Measurements from ENCODE around the gene SYNDIG1.

Gene SYNDIG1

GRCh38 chr20:24664266-24664986 lies 195.0 kb downstream of the SYNDIG1 start:
- DNase-seq: no peak

GRCh38 chr20:24665196-24665595 lies 195.8 kb downstream of the SYNDIG1 start:
- no peak for DNase-seq

GRCh38 chr20:24665741-24666191 lies 196.3 kb downstream of the SYNDIG1 start:
- DNase-seq: no peak

- DNase-seq: no peak
Measured at GRCh38 chr20:24667689-24668383, 198.4 kb downstream of the SYNDIG1 start.

GRCh38 chr20:24668384-24668702 lies 198.9 kb downstream of the SYNDIG1 start:
- DNase-seq: no peak

- no peak for DNase-seq
Measured at GRCh38 chr20:24668791-24669190, 199.4 kb downstream of the SYNDIG1 start.

GRCh38 chr20:24669701-24670100 lies 200.3 kb downstream of the SYNDIG1 start:
- DNase-seq: no peak

GRCh38 chr20:24670341-24670872 lies 201.0 kb downstream of the SYNDIG1 start:
- no peak for DNase-seq

- no peak for DNase-seq
Measured at GRCh38 chr20:24670981-24671380, 201.6 kb downstream of the SYNDIG1 start.

GRCh38 chr20:24672181-24672880 lies 202.9 kb downstream of the SYNDIG1 start:
- no peak for DNase-seq

GRCh38 chr20:24672886-24673677 lies 203.7 kb downstream of the SYNDIG1 start:
- no peak for DNase-seq

GRCh38 chr20:24673678-24674570 lies 204.5 kb downstream of the SYNDIG1 start:
- DNase-seq: no peak

- DNase-seq: no peak
Measured at GRCh38 chr20:24674921-24675605, 205.6 kb downstream of the SYNDIG1 start.

GRCh38 chr20:24675651-24676352 lies 206.4 kb downstream of the SYNDIG1 start:
- no peak for DNase-seq

GRCh38 chr20:24676353-24676977 lies 207.0 kb downstream of the SYNDIG1 start:
- no peak for DNase-seq

GRCh38 chr20:24676978-24677370 lies 207.5 kb downstream of the SYNDIG1 start:
- DNase-seq: no peak

GRCh38 chr20:24677626-24678315 lies 208.3 kb downstream of the SYNDIG1 start:
- no peak for DNase-seq

GRCh38 chr20:24678351-24679106 lies 209.1 kb downstream of the SYNDIG1 start:
- no peak for DNase-seq
